ENCODE measurements around the gene STAG2. TPM values are rescaled to one million over a fixed set of nuclear protein-coding genes. Genes with fewer than 3 reads are reported as not detected.

Gene STAG2
- total and polyA plus RNA-seq, 2 of the 13 experiments (the other 11 are each of a cell fraction or from before 2014, with no cell fraction given), result 21.0 to 50.8 TPM

DNA sequence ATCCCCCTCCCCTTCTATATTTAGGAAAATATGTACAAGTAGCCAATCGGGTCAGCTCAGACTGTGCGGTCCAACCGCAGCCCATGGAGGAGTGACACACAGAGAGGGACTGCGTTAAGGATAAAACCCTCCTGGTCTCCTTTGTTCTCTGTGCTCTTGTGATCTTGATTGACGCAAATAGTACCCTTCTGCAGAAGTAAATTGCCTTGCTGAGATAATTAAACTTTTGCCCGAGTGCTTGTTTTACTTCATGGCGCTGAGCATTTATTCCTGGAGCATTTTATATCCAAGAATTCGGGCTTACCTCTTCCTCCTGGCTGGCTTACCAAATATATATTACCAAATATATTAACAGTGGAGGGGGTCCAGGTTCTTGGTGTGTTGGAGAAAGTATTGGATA is 184.2 kb downstream of the STAG2 start (continued):
- TF ChIP-seq, protein P1, sequence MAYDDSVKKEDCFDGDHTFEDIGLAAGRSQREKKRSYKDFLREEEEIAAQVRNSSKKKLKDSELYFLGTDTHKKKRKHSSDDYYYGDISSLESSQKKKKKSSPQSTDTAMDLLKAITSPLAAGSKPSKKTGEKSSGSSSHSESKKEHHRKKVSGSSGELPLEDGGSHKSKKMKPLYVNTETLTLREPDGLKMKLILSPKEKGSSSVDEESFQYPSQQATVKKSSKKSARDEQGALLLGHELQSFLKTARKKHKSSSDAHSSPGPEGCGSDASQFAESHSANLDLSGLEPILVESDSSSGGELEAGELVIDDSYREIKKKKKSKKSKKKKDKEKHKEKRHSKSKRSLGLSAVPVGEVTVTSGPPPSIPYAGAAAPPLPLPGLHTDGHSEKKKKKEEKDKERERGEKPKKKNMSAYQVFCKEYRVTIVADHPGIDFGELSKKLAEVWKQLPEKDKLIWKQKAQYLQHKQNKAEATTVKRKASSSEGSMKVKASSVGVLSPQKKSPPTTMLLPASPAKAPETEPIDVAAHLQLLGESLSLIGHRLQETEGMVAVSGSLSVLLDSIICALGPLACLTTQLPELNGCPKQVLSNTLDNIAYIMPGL (CRISPR knock-in tag; IDR thresholded peaks at IDR 0.05; ENCODE audit: borderline replicate concordance in 1 of 2, low read depth in 1 of 2), result no peak
- no peak for TF ChIP-seq MAFG (CRISPR knock-in tag; IDR thresholded peaks at IDR 0.05)

DNA sequence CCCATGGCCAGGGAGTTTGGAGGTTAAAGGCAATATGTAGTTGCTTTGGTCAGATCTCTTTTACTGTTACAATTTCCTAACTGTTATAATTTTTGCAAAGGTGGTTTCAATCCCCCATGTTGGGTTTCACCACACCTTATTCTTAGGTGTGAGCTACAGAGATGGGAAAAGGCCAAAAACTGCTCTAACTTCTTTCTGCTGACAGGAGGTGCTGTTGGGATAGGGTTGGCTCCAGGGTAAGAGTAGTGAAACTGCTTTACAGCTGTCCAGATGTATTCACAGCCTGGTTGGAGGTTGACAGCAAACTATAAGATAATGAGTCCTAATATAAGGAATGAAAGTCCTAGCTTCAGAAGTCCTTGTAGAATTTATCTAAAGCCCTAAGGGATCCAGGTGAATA is 189.7 kb downstream of the STAG2 start:
- TF ChIP-seq ARNTL (CRISPR knock-in tag; IDR thresholded peaks at IDR 0.05) (no peak), NCOA2 (CRISPR knock-in tag; IDR thresholded peaks at IDR 0.05) (no peak), KMT2B (CRISPR knock-in tag; IDR thresholded peaks at IDR 0.05) (no peak), JUNB (CRISPR knock-in tag; IDR thresholded peaks at IDR 0.05; ENCODE audit: borderline replicate concordance) (no peak), SNAI1 (CRISPR knock-in tag; IDR thresholded peaks at IDR 0.05; ENCODE audit: borderline replicate concordance) (no peak)
- TF ChIP-seq, protein P2, sequence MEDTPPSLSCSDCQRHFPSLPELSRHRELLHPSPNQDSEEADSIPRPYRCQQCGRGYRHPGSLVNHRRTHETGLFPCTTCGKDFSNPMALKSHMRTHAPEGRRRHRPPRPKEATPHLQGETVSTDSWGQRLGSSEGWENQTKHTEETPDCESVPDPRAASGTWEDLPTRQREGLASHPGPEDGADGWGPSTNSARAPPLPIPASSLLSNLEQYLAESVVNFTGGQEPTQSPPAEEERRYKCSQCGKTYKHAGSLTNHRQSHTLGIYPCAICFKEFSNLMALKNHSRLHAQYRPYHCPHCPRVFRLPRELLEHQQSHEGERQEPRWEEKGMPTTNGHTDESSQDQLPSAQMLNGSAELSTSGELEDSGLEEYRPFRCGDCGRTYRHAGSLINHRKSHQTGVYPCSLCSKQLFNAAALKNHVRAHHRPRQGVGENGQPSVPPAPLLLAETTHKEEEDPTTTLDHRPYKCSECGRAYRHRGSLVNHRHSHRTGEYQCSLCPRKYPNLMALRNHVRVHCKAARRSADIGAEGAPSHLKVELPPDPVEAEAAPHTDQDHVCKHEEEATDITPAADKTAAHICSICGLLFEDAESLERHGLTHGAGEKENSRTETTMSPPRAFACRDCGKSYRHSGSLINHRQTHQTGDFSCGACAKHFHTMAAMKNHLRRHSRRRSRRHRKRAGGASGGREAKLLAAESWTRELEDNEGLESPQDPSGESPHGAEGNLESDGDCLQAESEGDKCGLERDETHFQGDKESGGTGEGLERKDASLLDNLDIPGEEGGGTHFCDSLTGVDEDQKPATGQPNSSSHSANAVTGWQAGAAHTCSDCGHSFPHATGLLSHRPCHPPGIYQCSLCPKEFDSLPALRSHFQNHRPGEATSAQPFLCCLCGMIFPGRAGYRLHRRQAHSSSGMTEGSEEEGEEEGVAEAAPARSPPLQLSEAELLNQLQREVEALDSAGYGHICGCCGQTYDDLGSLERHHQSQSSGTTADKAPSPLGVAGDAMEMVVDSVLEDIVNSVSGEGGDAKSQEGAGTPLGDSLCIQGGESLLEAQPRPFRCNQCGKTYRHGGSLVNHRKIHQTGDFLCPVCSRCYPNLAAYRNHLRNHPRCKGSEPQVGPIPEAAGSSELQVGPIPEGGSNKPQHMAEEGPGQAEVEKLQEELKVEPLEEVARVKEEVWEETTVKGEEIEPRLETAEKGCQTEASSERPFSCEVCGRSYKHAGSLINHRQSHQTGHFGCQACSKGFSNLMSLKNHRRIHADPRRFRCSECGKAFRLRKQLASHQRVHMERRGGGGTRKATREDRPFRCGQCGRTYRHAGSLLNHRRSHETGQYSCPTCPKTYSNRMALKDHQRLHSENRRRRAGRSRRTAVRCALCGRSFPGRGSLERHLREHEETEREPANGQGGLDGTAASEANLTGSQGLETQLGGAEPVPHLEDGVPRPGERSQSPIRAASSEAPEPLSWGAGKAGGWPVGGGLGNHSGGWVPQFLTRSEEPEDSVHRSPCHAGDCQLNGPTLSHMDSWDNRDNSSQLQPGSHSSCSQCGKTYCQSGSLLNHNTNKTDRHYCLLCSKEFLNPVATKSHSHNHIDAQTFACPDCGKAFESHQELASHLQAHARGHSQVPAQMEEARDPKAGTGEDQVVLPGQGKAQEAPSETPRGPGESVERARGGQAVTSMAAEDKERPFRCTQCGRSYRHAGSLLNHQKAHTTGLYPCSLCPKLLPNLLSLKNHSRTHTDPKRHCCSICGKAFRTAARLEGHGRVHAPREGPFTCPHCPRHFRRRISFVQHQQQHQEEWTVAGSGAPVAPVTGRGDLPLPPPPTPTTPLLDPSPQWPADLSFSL (CRISPR knock-in tag; IDR thresholded peaks at IDR 0.05), result no peak
- POLR2A ChIA-PET, result no interaction called here
- BruUV-seq (replicated peaks), result no TSS peak
- Histone ChIP-seq H3K4me1 (ENCODE audit: insufficient read depth, low read length) (no peaks in the 10 kb centered on the region), H3K27ac (ENCODE audit: extremely low read length, insufficient read depth, low read length) (no peak overlapping the region), H3K36me3 (replicated peaks in 1 of 2; ENCODE audit: control insufficient read depth in 1 of 2, insufficient read depth in 2 of 2, low read length in 2 of 2) (no peaks in the 10 kb centered on the region), H3K27me3 (ENCODE audit: control insufficient read depth in 1 of 2, insufficient read depth in 2 of 2, low read length in 2 of 2) (no peaks in the 10 kb centered on the region), H4K20me1 (ENCODE audit: insufficient read depth, low read length) (no peaks in the 10 kb centered on the region), H3K9ac (ENCODE audit: insufficient read depth, low read depth, low read length) (no peak overlapping the region), H3K9me3 (ENCODE audit: low read length) (no peaks in the 10 kb centered on the region), H3K4me2 (ENCODE audit: low read depth, low read length) (no peak overlapping the region), H2AFZ (ENCODE audit: low read length) (no peak overlapping the region), H3K79me2 (ENCODE audit: insufficient read depth, low read length) (no peaks in the 10 kb centered on the region), H3K4me3 (replicated peaks in 1 of 3; ENCODE audit: insufficient read depth in 1 of 3, low read depth in 2 of 3, low read length in 3 of 3) (no peak overlapping the region)
- ATAC-seq (no peak), FAIRE-seq (no peak), DNase-seq (ENCODE audit: low spot score) (no peak)
- intact Hi-C loops (cut with micrococcal nuclease; ENCODE audit: unreplicated experiment), result no loop called here
- in situ Hi-C loops (cut with HindIII; ENCODE audit: extremely low pct_ligation_motif_present, low pct_unique_long_range_greater_than_20kb), result no loop called here
- CTCF ChIA-PET (ENCODE audit: low intra/inter-chr PET ratio, low total read pairs), result no interaction called here

All from HepG2 (cell line).